UCSD-AML1 (cell line): ENCODE data around the gene SVIL.
"Not testable (repeated sequence)": the region's sequence is repeated elsewhere in the genome, so short reads cannot be mapped to it uniquely, and the experiment has no call there.

Experiments used
- DNase-seq: peaks from one replicate; lab custom pipeline; 2025; ENCODE audit not compliant: unreplicated experiment; lab: John Stamatoyannopoulos, UW

Gene SVIL

GRCh38 chr10:29579455-29579970 is 55.3 kb downstream of the SVIL start:
- DNase-seq = no peak

- no peak for DNase-seq
Observed at GRCh38 chr10:29578457-29578856, 56.3 kb downstream of the SVIL start.

GRCh38 chr10:29576681-29577080 is 58.1 kb downstream of the SVIL start:
- DNase-seq = no peak

GRCh38 chr10:29575098-29575455 is 59.7 kb downstream of the SVIL start:
- DNase-seq = no peak

GRCh38 chr10:29574212-29575097 is 60.3 kb downstream of the SVIL start:
- not testable (repeated sequence) for DNase-seq

- DNase-seq = not testable (repeated sequence)
Observed at GRCh38 chr10:29570248-29570647, 64.5 kb downstream of the SVIL start.

GRCh38 chr10:29569795-29570194 is 65.0 kb downstream of the SVIL start:
- no peak for DNase-seq

GRCh38 chr10:29567003-29567402 is 67.8 kb downstream of the SVIL start:
- DNase-seq = no peak

- not testable (repeated sequence) for DNase-seq
Observed at GRCh38 chr10:29566209-29566608, 68.6 kb downstream of the SVIL start.

- DNase-seq = no peak
Observed at GRCh38 chr10:29563420-29564035, 71.2 kb downstream of the SVIL start.

- not testable (repeated sequence) for DNase-seq
Observed at GRCh38 chr10:29563006-29563405, 71.8 kb downstream of the SVIL start.

GRCh38 chr10:29559996-29560395 is 74.8 kb downstream of the SVIL start:
- no peak for DNase-seq

GRCh38 chr10:29557665-29558064 is 77.1 kb downstream of the SVIL start:
- DNase-seq = no peak

GRCh38 chr10:29555746-29556481 is 78.9 kb downstream of the SVIL start:
- DNase-seq = no peak

GRCh38 chr10:29555091-29555745 is 79.6 kb downstream of the SVIL start:
- peak; percentile 22 for DNase-seq

- DNase-seq = no peak
Observed at GRCh38 chr10:29554660-29555059, 80.1 kb downstream of the SVIL start.

GRCh38 chr10:29553544-29554250 is 81.1 kb downstream of the SVIL start:
- DNase-seq = peak; percentile 22

- not testable (repeated sequence) for DNase-seq
Observed at GRCh38 chr10:29553116-29553515, 81.7 kb downstream of the SVIL start.

- DNase-seq = not testable (repeated sequence)
Observed at GRCh38 chr10:29549493-29549892, 85.3 kb downstream of the SVIL start.

GRCh38 chr10:29546773-29547313 is 87.9 kb downstream of the SVIL start:
- no peak for DNase-seq
